SK-N-SH (cell line): ENCODE measurements around the gene DPEP3.

Experiments
- EZH2phosphoT487 ChIP-seq: fragments of 200-600 bp; sonication (generic); IDR thresholded peaks from 2 replicates; pipeline ENCODE4 v1.6.1; 2017; ENCODE audit warnings: low read depth, mixed run types, mild to moderate bottlenecking, antibody characterized with exemption, moderate library complexity, borderline replicate concordance
- TEAD4 ChIP-seq: IDR thresholded peaks from 2 replicates; pipeline ENCODE4 v1.4.0; 2012; ENCODE audit warnings: mild to moderate bottlenecking, borderline replicate concordance; ENCODE audit not compliant: insufficient read depth
- TF ChIP-seq, protein P1 (sequence below): fragments of 200-600 bp; sonication (generic); IDR thresholded peaks from 2 replicates; pipeline ENCODE4 v1.6.1; 2017; ENCODE audit warnings: antibody characterized with exemption, mild to moderate bottlenecking, moderate library complexity

DNA sequence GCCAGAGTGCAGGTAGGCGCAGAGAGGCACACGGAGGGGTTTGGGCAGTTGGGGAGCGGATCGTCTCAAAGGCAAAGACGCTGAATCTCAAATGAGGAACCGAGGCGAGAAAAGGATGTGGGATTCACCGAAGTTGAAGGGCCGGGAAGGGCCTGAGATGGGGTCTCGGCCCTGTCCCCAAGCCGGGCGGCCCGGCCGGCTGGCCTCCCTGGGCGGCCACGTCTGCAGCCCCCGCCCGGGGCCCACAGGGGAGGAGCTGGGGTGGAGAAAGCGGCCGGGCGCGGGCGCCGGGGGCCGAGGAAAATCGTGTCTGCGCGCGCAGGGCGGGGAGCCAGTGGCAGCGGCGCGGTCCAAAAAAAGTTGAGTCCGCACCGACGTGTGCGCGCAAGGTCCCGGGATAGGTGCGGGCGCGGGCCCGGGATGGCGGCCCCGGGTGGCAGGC, 12.3 kb downstream of the DPEP3 start:
- TF ChIP-seq, protein P1, sequence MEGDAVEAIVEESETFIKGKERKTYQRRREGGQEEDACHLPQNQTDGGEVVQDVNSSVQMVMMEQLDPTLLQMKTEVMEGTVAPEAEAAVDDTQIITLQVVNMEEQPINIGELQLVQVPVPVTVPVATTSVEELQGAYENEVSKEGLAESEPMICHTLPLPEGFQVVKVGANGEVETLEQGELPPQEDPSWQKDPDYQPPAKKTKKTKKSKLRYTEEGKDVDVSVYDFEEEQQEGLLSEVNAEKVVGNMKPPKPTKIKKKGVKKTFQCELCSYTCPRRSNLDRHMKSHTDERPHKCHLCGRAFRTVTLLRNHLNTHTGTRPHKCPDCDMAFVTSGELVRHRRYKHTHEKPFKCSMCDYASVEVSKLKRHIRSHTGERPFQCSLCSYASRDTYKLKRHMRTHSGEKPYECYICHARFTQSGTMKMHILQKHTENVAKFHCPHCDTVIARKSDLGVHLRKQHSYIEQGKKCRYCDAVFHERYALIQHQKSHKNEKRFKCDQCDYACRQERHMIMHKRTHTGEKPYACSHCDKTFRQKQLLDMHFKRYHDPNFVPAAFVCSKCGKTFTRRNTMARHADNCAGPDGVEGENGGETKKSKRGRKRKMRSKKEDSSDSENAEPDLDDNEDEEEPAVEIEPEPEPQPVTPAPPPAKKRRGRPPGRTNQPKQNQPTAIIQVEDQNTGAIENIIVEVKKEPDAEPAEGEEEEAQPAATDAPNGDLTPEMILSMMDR = no peak
- TF ChIP-seq TEAD4 (no peak; the same call in 1 of the 2 replicates), EZH2phosphoT487 (no peak)
